WTC11 (cell line): ENCODE data around the gene SCUBE3.
A peak's percentile ranks its signal among the peaks of the same experiment; 100 is the strongest.

Experiments used
- CREB1 ChIP-seq: sonication (generic); formaldehyde crosslinking; IDR thresholded peaks from 2 replicates; pipeline ENCODE4 v1.8.0; 2023; ENCODE audit warnings: mild to moderate bottlenecking, missing genetic modification reagents
- ELF4 ChIP-seq: sonication (generic); formaldehyde crosslinking; IDR thresholded peaks from 2 replicates; pipeline ENCODE4 v1.8.1; 2022; ENCODE audit warnings: low read depth, mild to moderate bottlenecking, moderate library complexity, missing genetic modification reagents
- ESRRA ChIP-seq: sonication (generic); formaldehyde crosslinking; IDR thresholded peaks from 2 replicates; pipeline ENCODE4 v1.8.1; 2022; ENCODE audit warnings: mild to moderate bottlenecking, missing genetic modification reagents, borderline replicate concordance
- FOXP4 ChIP-seq: sonication (generic); formaldehyde crosslinking; IDR thresholded peaks from 2 replicates; pipeline ENCODE4 v1.8.0; 2022; ENCODE audit warnings: mild to moderate bottlenecking, missing genetic modification reagents
- HMGA2 ChIP-seq: fragments of 250-450 bp; sonication (Bioruptor Pico); IDR thresholded peaks from 2 replicates; pipeline ENCODE4 v1.4.0; 2021; ENCODE audit warnings: mild to moderate bottlenecking, moderate library complexity
- MLX ChIP-seq: sonication (generic); formaldehyde crosslinking; IDR thresholded peaks from 2 replicates; pipeline ENCODE4 v1.8.1; 2023; ENCODE audit warnings: mild to moderate bottlenecking, missing genetic modification reagents, moderate library complexity
- RELA ChIP-seq: sonication (generic); formaldehyde crosslinking; IDR thresholded peaks from 2 replicates; pipeline ENCODE4 v1.8.1; 2022; ENCODE audit warnings: missing genetic modification reagents, mild to moderate bottlenecking, borderline replicate concordance
- ZBTB43 ChIP-seq: sonication (generic); formaldehyde crosslinking; IDR thresholded peaks from 2 replicates; pipeline ENCODE4 v1.8.1; 2023; ENCODE audit warnings: mild to moderate bottlenecking, missing genetic modification reagents
- ZNF138 ChIP-seq: sonication (generic); formaldehyde crosslinking; conservative IDR thresholded peaks from 2 replicates; pipeline ENCODE4 v1.8.1; 2022; ENCODE audit warnings: mild to moderate bottlenecking, moderate library complexity, missing genetic modification reagents
- ZNF425 ChIP-seq: fragments of 250-450 bp; sonication (Bioruptor Pico); conservative IDR thresholded peaks from 2 replicates; pipeline ENCODE4 v1.9.0; 2021; ENCODE audit warnings: mild to moderate bottlenecking
- ZNF512 ChIP-seq: sonication (generic); formaldehyde crosslinking; IDR thresholded peaks from 2 replicates; pipeline ENCODE4 v1.8.1; 2022; ENCODE audit warnings: missing genetic modification reagents, borderline replicate concordance
- TF ChIP-seq, protein P1 (sequence below): fragments of 200-600 bp; IDR thresholded peaks from 2 replicates; pipeline ENCODE4 v1.8.0; 2022; ENCODE audit warnings: antibody characterized with exemption
- TF ChIP-seq, protein P2 (sequence below): sonication (generic); formaldehyde crosslinking; IDR thresholded peaks from 2 replicates; pipeline ENCODE4 v1.8.0; 2022; ENCODE audit warnings: mild to moderate bottlenecking, missing genetic modification reagents

DNA sequence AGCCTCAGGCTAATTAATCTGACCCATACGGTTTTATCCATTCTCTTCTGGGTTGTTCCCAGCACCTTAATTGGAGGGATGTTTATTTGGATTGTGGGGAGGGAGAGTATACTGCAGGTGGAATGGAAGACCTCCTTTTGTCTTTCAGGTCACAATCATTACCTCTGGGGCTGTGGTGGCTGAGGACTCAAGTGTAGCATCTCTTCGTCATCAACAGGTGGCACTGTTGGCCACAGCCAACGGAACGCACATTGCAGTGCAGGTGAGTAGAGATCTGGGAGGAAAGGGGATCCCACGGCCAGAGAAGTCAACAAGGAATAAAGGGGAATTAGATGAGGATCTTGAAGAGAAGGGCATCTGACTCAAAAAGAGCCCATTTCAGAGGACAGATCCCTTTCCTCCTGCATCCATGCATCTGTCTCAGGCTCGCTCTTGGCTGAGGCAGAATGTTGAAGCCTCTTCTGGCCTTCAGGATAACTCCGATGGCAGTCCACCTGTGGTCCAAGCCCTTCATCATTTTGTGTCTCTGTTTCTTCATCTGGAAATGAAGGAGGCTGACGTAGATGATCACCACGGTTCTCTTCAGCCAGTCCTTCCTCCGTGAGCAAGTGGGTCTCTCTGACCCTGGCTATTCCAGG, 80.7 kb downstream of the SCUBE3 start:
- TF ChIP-seq, protein P1, sequence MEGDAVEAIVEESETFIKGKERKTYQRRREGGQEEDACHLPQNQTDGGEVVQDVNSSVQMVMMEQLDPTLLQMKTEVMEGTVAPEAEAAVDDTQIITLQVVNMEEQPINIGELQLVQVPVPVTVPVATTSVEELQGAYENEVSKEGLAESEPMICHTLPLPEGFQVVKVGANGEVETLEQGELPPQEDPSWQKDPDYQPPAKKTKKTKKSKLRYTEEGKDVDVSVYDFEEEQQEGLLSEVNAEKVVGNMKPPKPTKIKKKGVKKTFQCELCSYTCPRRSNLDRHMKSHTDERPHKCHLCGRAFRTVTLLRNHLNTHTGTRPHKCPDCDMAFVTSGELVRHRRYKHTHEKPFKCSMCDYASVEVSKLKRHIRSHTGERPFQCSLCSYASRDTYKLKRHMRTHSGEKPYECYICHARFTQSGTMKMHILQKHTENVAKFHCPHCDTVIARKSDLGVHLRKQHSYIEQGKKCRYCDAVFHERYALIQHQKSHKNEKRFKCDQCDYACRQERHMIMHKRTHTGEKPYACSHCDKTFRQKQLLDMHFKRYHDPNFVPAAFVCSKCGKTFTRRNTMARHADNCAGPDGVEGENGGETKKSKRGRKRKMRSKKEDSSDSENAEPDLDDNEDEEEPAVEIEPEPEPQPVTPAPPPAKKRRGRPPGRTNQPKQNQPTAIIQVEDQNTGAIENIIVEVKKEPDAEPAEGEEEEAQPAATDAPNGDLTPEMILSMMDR: peak; percentile 70
- no peak for TF ChIP-seq CREB1 (CRISPR knock-in tag)
- no peak for TF ChIP-seq ESRRA (CRISPR knock-in tag)
- TF ChIP-seq HMGA2 (CRISPR knock-in tag): no peak
- no peak for TF ChIP-seq FOXP4
- TF ChIP-seq, protein P2, sequence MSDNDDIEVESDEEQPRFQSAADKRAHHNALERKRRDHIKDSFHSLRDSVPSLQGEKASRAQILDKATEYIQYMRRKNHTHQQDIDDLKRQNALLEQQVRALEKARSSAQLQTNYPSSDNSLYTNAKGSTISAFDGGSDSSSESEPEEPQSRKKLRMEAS (CRISPR knock-in tag): no peak
- TF ChIP-seq ELF4 (CRISPR knock-in tag): no peak
- TF ChIP-seq ZNF512 (CRISPR knock-in tag): no peak
- TF ChIP-seq ZBTB43 (CRISPR knock-in tag): no peak
- no peak for TF ChIP-seq MLX
- TF ChIP-seq RELA (CRISPR knock-in tag): no peak
- no peak for TF ChIP-seq ZNF138 (CRISPR knock-in tag)
- no peak for TF ChIP-seq ZNF425 (CRISPR knock-in tag)
